HG03521 (cell line): Measurements from ENCODE around the gene CDC42.

Source experiments
- ATAC-seq: cut with Tn5 transposase; IDR thresholded peaks from one replicate; pipeline ENCODE4 v1.9.1; 2021; ENCODE audit warnings: mild to moderate bottlenecking, moderate library complexity; ENCODE audit not compliant: unreplicated experiment

The CDC42 gene

GRCh38 chr1:22126531-22126930 is 74.0 kb downstream of the CDC42 start:
- no peak for ATAC-seq

GRCh38 chr1:22127248-22127647 is 74.7 kb downstream of the CDC42 start:
- ATAC-seq: no peak

GRCh38 chr1:22127731-22128130 is 75.2 kb downstream of the CDC42 start:
- ATAC-seq: no peak

- ATAC-seq: no peak
Measured at GRCh38 chr1:22128392-22128791, 75.9 kb downstream of the CDC42 start.

DNA sequence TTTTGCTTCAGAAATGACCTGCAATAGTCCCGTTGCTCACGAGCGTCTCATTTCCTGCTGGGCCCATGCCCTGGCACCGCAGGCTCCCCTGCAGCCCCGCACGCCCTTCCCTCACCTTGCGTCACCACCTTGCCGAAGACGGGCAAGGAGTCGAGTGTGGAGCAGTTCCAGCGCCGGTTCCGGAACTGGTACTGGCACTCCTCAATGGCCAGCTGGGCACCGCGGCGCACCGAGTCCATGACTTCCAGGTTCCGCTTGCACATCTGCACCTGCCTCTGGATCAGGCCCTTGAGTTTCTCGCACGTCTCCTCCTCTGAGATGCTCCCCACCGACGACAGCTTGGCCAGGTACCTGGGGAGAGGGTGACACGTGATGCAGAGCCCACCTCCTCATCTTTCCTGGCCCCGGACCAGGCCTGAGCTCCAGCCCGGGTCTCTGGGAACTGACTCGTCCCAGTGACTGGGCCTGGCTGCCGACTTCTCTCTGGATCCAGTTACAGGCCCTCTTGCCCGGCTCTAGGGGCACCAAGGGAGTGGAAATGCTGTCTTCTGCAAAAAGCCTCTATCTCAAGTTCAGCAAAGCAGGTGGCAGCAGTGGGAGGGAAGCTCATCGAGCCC is 77.1 kb downstream of the CDC42 start:
- no peak for ATAC-seq

DNA sequence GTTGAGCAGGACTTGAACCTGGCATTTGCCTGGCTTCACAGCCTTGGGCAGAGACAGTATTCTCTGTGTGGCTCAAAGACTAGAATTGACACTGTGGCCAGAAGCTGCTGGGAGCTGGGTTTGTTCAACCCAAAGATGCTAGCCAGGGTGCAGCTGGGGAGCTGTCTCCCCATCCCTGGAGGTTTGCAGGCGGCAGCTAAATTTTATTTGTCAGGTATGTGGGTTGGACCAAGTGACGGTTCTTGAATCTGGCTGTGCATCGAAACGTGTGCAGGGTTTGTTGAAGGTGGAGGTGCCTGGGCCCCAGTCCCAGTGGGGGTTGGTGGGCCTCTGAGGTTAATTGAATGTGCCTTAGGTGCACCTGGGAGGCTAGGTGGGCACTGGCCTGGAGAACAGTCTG is 78.6 kb downstream of the CDC42 start:
- ATAC-seq: no peak

- no peak for ATAC-seq
Measured at GRCh38 chr1:22131875-22132486, 79.5 kb downstream of the CDC42 start.

DNA sequence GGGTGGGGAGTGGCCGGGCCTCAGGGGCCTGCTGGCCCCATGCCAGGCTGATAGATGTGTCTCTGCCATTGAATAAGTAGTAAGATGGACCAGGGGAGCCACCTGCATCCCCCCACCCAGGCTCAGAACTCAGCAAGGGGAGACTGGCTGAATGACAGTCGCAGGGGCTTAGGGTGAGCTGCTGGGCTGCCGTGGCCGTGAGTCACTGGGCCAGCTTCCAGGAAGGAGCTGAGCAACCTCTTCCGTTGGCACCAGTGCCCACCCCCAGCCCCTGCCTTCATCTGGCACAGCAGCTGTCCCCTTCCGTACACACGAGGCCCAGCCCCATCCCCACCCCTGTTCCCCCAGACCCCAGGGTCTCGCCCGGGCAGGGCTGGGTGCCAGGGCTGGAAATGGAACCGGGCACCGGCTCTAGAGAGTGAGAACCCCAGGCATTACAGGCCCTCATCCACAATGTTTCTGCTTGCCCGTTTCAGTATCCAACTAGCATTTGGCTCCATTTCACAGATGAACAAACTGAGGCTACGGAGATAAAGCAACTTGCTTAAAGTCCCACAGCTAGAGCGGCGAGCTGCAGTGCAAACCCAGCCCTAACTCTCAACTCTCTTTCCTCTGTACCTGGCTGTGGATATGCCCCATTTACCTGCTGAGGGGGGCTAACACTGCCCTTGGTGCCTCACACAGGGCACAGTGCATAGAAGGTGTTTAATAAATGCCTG is 80.2 kb downstream of the CDC42 start:
- ATAC-seq: no peak

DNA sequence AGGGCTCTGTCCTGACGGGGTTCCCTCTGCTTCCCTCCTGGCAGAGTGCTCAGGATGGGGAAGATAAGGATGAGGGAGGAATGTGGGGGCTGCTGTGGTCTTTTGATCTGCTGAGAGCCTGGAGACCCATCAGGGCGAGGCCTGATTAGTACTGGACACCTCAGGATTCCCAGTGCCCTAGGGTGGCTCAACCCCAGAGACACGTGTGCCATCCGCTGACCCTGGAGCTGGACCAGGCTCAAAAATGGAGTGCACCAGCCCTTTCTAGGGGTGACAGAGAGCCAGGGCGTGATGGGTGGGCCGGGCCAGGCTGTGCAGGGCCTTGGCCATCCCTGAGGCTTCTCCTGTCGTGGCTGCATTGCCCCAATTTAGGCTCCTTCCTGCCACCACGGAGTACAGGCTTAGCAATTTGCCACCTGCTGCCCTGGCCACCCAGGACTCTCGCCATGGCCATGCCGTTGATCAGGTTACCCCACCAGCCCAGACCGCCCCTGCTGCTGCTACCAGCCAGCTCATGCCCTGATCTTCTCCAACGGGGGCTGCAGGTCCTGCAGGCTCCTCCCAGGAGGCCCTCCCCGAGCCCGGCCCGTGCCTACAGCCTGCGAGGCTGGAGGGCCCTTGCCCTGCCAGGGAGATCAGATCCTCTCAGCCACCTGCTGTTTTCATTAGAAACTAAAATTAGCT is 80.9 kb downstream of the CDC42 start:
- ATAC-seq: no peak

DNA sequence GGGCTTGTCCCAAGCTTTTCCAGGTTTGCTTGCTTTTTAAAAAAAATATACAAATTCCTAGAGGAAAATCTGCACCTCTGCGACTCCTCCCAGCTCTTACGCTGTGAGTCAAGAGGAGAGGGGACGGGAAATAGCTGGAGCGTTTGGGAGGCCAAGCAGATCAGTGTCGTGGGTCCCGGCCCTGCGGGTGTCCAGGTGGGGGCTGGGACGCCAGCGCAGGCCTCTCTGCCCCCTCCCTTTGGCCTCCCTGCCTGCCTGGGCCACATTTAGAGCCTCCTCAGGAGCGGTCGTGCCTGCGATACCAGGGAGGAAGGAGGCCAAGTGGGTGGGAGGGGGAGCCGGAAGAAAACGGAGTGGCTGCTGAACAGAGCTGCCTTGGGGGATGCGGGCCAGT is 81.4 kb downstream of the CDC42 start:
- no peak for ATAC-seq

GRCh38 chr1:22137004-22137720 is 84.7 kb downstream of the CDC42 start:
- no peak for ATAC-seq

DNA sequence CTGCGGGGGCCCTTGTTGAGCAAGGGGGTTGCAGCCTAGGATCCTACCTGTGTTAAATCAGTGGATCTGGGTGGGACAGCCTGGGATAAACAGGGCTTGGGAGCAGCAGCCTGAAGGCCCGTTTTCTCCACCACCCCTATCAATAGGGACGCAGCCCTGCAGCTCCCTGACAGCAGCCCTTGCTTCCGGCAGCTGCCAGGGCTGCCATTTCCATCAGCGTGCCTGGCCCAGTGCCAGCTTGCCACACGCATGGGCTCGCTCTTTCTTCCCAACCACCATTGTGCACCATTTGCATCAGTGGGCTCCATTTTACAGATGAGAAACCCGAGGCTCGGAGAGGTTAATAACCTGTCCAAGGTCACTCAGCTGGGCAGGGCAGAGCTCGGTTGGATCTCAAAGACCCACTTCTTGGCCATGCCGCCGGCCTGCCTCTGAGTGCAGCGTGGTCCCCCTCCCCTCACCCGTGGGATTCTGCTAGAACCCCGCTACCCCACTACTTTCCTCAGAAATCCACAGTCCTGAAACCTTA is 86.6 kb downstream of the CDC42 start:
- no peak for ATAC-seq

DNA sequence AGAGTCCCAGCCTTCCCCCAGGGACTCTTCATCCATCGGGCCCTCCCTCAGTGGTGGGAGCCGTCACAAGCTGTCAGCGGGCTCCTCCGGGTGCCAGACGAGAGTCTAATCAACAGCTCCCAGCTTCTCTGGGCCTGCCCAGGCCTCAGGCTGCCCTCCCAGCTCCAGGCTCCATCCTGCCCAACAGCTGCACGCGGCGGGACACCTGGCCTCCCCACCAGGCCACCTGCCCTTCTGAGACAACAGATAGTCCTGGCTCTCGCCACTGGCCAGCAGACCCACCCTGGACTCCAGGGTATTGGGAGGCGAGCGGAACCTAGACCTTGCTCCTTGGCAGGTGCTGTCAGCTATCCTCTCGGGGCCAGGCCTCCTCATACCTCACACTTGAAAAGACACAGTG is 87.3 kb downstream of the CDC42 start:
- no peak for ATAC-seq
